Measurements from ENCODE around the gene GRIA3. TPM values are rescaled to one million over a fixed set of nuclear protein-coding genes. Genes with fewer than 3 reads are reported as not detected.

Gene GRIA3
- total RNA-seq, 3 donors from 2014 or later, result 0.51 to 1.2 (median 0.72) TPM

- no peaks in the 10 kb centered on the region for H3K36me3 ChIP-seq (ENCODE audit: low read depth)
- no peak overlapping the region for H3K4me3 ChIP-seq
- no peak for ATAC-seq
- TF ChIP-seq CTCF (IDR thresholded peaks at IDR 0.05), result no peak
- H3K9me3 ChIP-seq, result no peaks in the 10 kb centered on the region
- H3K4me1 ChIP-seq (ENCODE audit: low read depth), result no peaks in the 10 kb centered on the region
- no peak for DNase-seq
- intact Hi-C loops (cut with DNase I, micrococcal nuclease), result no loop called here
Observed at GRCh38 chrX:123171781-123172180, 12.3 kb upstream of the GRIA3 start.

GRCh38 chrX:123172869-123173268, 11.2 kb upstream of the GRIA3 start:
- Histone ChIP-seq H3K4me3 (no peak overlapping the region), H3K4me1 (ENCODE audit: low read depth) (no peaks in the 10 kb centered on the region), H3K9me3 (no peaks in the 10 kb centered on the region), H3K36me3 (ENCODE audit: low read depth) (no peaks in the 10 kb centered on the region)
- ATAC-seq (no peak), DNase-seq (no peak)
- no peak for TF ChIP-seq CTCF (IDR thresholded peaks at IDR 0.05)
- intact Hi-C loops (cut with DNase I, micrococcal nuclease), result no loop called here

- Histone ChIP-seq H3K4me3 (no peak overlapping the region), H3K9me3 (no peaks in the 10 kb centered on the region), H3K36me3 (ENCODE audit: low read depth) (no peaks in the 10 kb centered on the region), H3K4me1 (ENCODE audit: low read depth) (no peaks in the 10 kb centered on the region)
- DNase-seq (no peak), ATAC-seq (no peak)
- TF ChIP-seq CTCF (IDR thresholded peaks at IDR 0.05), result no peak
- intact Hi-C loops (cut with DNase I, micrococcal nuclease), result no loop called here
Observed at GRCh38 chrX:123173833-123174232, 10.2 kb upstream of the GRIA3 start.

GRCh38 chrX:123175366-123176122, 8.5 kb upstream of the GRIA3 start:
- H3K4me3 ChIP-seq, result no peak overlapping the region
- H3K9me3 ChIP-seq, result no peaks in the 10 kb centered on the region

GRCh38 chrX:123181233-123181914, 2.7 kb upstream of the GRIA3 start:
- H3K36me3 ChIP-seq (ENCODE audit: low read depth), result no peaks in the 10 kb centered on the region
- no peak for DNase-seq
- H3K9me3 ChIP-seq, result no peaks in the 10 kb centered on the region
- no peak for ATAC-seq
- no peaks in the 10 kb centered on the region for H3K4me1 ChIP-seq (ENCODE audit: low read depth)
- TF ChIP-seq CTCF (IDR thresholded peaks at IDR 0.05), result no peak
- intact Hi-C loops (cut with DNase I, micrococcal nuclease), result no loop called here
- no peak overlapping the region for H3K4me3 ChIP-seq

More at GRCh38 chrX:123175366-123176122, 8.5 kb upstream of the GRIA3 start:
- DNase-seq (no peak), ATAC-seq (no peak)
- H3K36me3 ChIP-seq (ENCODE audit: low read depth), result no peaks in the 10 kb centered on the region
- H3K4me1 ChIP-seq (ENCODE audit: low read depth), result no peaks in the 10 kb centered on the region
- no peak for TF ChIP-seq CTCF (IDR thresholded peaks at IDR 0.05)
- intact Hi-C loops (cut with DNase I, micrococcal nuclease), result no loop called here
